HepG2 (cell line): Measurements from ENCODE around the gene ZNF511. TPM values are rescaled to one million over a fixed set of nuclear protein-coding genes. Genes with fewer than 3 reads are reported as not detected.

Source experiments
- JUNB ChIP-seq: sonication (generic); formaldehyde crosslinking; IDR thresholded peaks from 2 replicates; pipeline ENCODE4 v1.8.0; 2022; ENCODE audit warnings: missing genetic modification reagents, mild to moderate bottlenecking, borderline replicate concordance
- LCORL ChIP-seq, 2 experiments: fragments of 450-650 bp in 1 of 2; sonication (generic) in 1 of 2; formaldehyde crosslinking in 1 of 2; IDR thresholded peaks; 2 replicates each; pipeline versions ENCODE4 v1.5.0 to v1.6.1; 2017 to 2020; ENCODE audit warnings: antibody characterized with exemption in 1 of 2, missing genetic modification reagents in 1 of 2
- NCOA1 ChIP-seq: sonication (generic); formaldehyde crosslinking; IDR thresholded peaks from 2 replicates; pipeline ENCODE4 v1.9.0; 2021; ENCODE audit warnings: missing genetic modification reagents
- NFYC ChIP-seq: IDR thresholded peaks from 2 replicates; pipeline ENCODE4 v1.6.1; 2016; ENCODE audit warnings: missing genetic modification reagents, missing compliant biosample characterization
- NR1H2 ChIP-seq: sonication (generic); formaldehyde crosslinking; IDR thresholded peaks from 2 replicates; pipeline ENCODE4 v1.8.1; 2022; ENCODE audit warnings: low read depth, missing genetic modification reagents, borderline replicate concordance
- PRMT3 ChIP-seq: sonication (generic); formaldehyde crosslinking; IDR thresholded peaks from 2 replicates; pipeline ENCODE4 v1.8.1; 2022; ENCODE audit warnings: low read depth, mild to moderate bottlenecking, moderate library complexity, missing genetic modification reagents, borderline replicate concordance
- TCF12 ChIP-seq, 2 experiments: fragments of 450-650 bp in 1 of 2; sonication (generic) in 1 of 2; formaldehyde crosslinking in 1 of 2; IDR thresholded peaks; 2 replicates each; pipeline versions ENCODE4 v1.6.1 to v1.8.0; 2017 to 2022; ENCODE audit warnings: antibody characterized with exemption in 1 of 2, mild to moderate bottlenecking in 1 of 2, missing genetic modification reagents in 1 of 2, moderate library complexity in 1 of 2
- TCF7 ChIP-seq: sonication (generic); IDR thresholded peaks from 2 replicates; pipeline ENCODE4 v1.6.1; 2016; ENCODE audit warnings: antibody characterized with exemption, low read depth
- TEAD3 ChIP-seq: optimal IDR thresholded peaks from 2 replicates; pipeline ENCODE3; 2016; ENCODE audit warnings: borderline replicate concordance
- TERF1 ChIP-seq: sonication (generic); formaldehyde crosslinking; IDR thresholded peaks from 2 replicates; pipeline ENCODE4 v1.8.0; 2022; ENCODE audit warnings: mild to moderate bottlenecking, missing genetic modification reagents, moderate library complexity
- ZKSCAN1 ChIP-seq: fragments of 150-350 bp; IDR thresholded peaks from 2 replicates; pipeline ENCODE4 v1.6.1; 2014; ENCODE audit warnings: low read length
- ZNF34 ChIP-seq: sonication (generic); formaldehyde crosslinking; IDR thresholded peaks from 2 replicates; pipeline ENCODE4 v1.4.0; 2020; ENCODE audit warnings: mild to moderate bottlenecking, missing genetic modification reagents, borderline replicate concordance
- ZNF678 ChIP-seq: sonication (generic); formaldehyde crosslinking; IDR thresholded peaks from 2 replicates; pipeline ENCODE4 v1.4.0; 2020; ENCODE audit warnings: mild to moderate bottlenecking, missing genetic modification reagents
- polyA plus RNA-seq, 8 experiments: library from polyadenylated mRNA; depleted of rRNA in 3 of 8; stranded (reverse) in 7 of 8; unstranded in 1 of 8; fragments of >200 nt; fragmentation: Illumina TruSeq in 4 of 8; extraction: Trizol in 4 of 8; gene quantifications; 2 replicates each; pipeline versions ENCODE4 v1.2.1 to v1.2.3, GENCODE V29; 2011 to 2016; ENCODE audit warnings: low read depth in 4 of 8, missing spikeins in 1 of 8, mixed read lengths in 1 of 8; ENCODE audit not compliant: insufficient read depth in 1 of 8
- total RNA-seq, 5 experiments: library from RNA; depleted of rRNA; stranded (reverse); fragments of >200 nt; fragmentation: Illumina TruSeq; extraction: Trizol; gene quantifications; 2 replicates each; pipeline ENCODE4 v1.2.3, GENCODE V29; 2016; ENCODE audit warnings: low read depth in 1 of 5
- TF ChIP-seq, protein P1 (sequence below): sonication (generic); formaldehyde crosslinking; IDR thresholded peaks from 2 replicates; pipeline ENCODE4 v1.4.0; 2020; ENCODE audit warnings: missing genetic modification reagents, borderline replicate concordance

ZNF511 gene
- total and polyA plus RNA-seq, 2 of the 13 experiments (the other 11 are each of a cell fraction or from before 2014, with no cell fraction given) = 35.6 to 66.4 TPM

GRCh38 chr10:133349160-133349568 lies 40.5 kb downstream of the ZNF511 start (continued):
- TF ChIP-seq TEAD3 (CRISPR knock-in tag) (no peak), TCF12 (IDR thresholded peaks at IDR 0.05) (no peak), TCF12 (CRISPR knock-in tag; IDR thresholded peaks at IDR 0.05) (no peak), NFYC (CRISPR knock-in tag) (no peak), ZNF34 (CRISPR knock-in tag) (no peak), ZKSCAN1 (no peak), ZNF678 (CRISPR knock-in tag) (no peak), TCF7 (no peak), LCORL (IDR thresholded peaks at IDR 0.05) (no peak), LCORL (CRISPR knock-in tag; IDR thresholded peaks at IDR 0.05) (no peak), NCOA1 (CRISPR knock-in tag) (no peak), TERF1 (CRISPR knock-in tag) (no peak), PRMT3 (CRISPR knock-in tag) (no peak), JUNB (CRISPR knock-in tag) (no peak), NR1H2 (CRISPR knock-in tag) (no peak)
- TF ChIP-seq, protein P1, sequence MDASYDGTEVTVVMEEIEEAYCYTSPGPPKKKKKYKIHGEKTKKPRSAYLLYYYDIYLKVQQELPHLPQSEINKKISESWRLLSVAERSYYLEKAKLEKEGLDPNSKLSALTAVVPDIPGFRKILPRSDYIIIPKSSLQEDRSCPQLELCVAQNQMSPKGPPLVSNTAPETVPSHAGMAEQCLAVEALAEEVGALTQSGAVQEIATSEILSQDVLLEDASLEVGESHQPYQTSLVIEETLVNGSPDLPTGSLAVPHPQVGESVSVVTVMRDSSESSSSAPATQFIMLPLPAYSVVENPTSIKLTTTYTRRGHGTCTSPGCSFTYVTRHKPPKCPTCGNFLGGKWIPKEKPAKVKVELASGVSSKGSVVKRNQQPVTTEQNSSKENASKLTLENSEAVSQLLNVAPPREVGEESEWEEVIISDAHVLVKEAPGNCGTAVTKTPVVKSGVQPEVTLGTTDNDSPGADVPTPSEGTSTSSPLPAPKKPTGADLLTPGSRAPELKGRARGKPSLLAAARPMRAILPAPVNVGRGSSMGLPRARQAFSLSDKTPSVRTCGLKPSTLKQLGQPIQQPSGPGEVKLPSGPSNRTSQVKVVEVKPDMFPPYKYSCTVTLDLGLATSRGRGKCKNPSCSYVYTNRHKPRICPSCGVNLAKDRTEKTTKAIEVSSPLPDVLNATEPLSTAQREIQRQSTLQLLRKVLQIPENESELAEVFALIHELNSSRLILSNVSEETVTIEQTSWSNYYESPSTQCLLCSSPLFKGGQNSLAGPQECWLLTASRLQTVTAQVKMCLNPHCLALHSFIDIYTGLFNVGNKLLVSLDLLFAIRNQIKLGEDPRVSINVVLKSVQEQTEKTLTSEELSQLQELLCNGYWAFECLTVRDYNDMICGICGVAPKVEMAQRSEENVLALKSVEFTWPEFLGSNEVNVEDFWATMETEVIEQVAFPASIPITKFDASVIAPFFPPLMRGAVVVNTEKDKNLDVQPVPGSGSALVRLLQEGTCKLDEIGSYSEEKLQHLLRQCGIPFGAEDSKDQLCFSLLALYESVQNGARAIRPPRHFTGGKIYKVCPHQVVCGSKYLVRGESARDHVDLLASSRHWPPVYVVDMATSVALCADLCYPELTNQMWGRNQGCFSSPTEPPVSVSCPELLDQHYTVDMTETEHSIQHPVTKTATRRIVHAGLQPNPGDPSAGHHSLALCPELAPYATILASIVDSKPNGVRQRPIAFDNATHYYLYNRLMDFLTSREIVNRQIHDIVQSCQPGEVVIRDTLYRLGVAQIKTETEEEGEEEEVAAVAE (CRISPR knock-in tag) = no peak
- TF ChIP-seq, all 625 proteins: peak for 15
